Fibroblast of gingiva (primary cell): ENCODE results near the gene EVC2.

Experiments used
- DNase-seq: peaks from one replicate; pipeline ENCODE4 v3.0.0-alpha.2; 2011; ENCODE audit warnings: low read depth

The EVC2 gene, protein sequence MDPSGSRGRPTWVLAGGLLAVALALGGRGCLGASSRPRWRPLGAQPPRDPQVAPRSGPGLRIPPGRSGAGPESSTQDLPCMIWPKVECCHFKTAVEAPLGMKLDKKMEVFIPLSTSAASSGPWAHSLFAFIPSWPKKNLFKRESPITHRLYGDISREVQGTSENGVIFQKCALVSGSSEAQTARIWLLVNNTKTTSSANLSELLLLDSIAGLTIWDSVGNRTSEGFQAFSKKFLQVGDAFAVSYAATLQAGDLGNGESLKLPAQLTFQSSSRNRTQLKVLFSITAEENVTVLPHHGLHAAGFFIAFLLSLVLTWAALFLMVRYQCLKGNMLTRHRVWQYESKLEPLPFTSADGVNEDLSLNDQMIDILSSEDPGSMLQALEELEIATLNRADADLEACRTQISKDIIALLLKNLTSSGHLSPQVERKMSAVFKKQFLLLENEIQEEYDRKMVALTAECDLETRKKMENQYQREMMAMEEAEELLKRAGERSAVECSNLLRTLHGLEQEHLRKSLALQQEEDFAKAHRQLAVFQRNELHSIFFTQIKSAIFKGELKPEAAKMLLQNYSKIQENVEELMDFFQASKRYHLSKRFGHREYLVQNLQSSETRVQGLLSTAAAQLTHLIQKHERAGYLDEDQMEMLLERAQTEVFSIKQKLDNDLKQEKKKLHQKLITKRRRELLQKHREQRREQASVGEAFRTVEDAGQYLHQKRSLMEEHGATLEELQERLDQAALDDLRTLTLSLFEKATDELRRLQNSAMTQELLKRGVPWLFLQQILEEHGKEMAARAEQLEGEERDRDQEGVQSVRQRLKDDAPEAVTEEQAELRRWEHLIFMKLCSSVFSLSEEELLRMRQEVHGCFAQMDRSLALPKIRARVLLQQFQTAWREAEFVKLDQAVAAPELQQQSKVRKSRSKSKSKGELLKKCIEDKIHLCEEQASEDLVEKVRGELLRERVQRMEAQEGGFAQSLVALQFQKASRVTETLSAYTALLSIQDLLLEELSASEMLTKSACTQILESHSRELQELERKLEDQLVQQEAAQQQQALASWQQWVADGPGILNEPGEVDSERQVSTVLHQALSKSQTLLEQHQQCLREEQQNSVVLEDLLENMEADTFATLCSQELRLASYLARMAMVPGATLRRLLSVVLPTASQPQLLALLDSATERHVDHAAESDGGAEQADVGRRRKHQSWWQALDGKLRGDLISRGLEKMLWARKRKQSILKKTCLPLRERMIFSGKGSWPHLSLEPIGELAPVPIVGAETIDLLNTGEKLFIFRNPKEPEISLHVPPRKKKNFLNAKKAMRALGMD

DNA sequence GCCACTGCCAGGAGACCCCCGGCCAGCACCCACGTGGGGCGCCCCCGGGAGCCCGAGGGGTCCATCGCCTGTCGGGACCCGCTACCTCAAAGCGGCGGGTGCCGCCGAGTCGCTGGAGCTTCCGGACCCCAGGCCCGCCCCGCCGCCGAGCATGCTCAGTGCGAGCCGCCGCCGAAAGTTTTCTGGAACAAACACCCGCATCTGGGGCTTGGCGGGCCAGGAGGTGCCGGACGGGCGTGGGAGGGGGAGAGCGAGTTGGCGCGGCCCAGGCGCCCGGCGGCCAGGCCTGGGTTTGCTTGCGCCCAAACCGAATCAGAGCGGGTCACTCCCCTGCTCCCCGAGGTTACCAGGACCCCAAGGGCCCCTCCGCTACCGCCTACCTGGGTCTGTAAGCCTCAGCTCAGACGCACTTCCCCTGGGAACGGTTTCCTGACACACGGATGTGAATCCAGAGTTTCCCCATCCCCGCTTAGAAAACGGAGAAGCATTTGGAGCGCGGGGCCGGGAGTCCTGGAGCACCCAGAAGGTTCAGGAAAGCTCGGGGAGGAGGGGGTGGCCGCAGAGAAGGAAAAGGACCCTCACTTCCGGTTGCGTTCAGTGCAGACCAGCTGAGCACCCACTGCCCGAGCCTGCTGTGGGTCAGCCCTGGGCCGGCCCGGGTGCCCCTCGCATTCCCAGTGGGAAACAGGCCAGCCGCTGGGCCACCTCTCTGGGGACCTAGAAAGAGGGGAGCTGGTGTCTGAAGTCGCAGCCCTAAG lies at the start of gene EVC2:
TSS of gene EVC2 (minus strand) at position 111 of the 758 bp plus-strand sequence. CDS start at position 65, 46 bp downstream.
- DNase-seq = peak; percentile 62

DNA sequence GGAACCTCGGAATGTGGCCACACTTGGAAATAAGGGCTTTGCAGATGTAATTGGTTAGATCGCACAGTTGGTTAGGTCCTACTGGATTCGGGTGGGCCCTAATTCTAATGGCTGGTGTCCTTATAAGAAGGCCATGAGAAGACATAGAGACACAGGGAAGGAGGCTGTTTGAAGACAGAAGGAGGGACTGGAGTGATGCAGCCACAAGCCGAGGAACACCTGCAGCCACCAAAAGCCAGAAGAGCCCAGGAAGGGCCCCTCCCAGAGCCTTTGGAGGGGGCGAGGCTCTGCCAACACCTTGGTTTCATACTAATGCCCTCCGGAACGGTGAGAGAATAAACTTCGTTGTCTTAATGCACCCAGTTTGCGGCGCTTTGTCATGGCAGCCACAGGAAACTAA lies 49.6 kb upstream of the EVC2 start:
- no peak for DNase-seq

DNA sequence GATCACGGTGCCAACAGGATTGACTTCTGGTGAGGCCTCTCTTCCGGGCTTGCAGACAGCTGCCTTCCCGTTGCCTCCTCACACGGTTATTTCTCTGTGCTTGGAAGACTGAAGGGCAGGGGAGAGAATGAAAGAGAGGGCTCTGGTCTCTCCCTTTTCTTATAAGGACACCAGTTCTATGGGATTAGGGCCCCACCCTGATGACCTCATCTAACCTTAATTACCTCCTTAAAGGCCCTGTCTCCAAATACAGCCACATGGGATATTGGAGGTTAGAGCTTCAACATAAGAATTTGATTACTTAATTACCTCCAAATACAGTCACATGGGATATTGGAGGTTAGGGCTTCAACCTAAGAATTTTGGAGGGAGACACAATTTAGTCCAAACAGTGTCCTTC lies 49.2 kb upstream of the EVC2 start:
- no peak for DNase-seq

DNA sequence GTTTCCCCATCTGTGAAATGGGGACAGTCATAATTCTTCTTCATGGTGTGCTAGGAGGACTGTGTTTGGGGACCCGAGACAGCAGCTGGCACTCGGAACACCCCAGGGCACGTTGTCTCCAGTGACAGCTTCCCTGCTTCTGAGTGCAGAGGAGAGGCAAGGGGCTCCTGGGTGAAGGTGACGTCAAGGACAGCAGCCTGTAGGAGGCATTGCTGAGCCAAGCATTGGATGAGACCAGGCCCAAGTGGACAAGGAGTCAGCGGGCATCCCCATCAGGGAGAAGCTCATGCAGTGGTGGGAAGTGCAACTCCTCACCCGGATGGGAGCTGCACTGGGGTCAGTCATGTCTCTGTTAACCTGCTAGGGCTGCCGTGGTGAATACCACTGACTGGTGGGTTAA lies 48.7 kb upstream of the EVC2 start:
- no peak for DNase-seq

DNA sequence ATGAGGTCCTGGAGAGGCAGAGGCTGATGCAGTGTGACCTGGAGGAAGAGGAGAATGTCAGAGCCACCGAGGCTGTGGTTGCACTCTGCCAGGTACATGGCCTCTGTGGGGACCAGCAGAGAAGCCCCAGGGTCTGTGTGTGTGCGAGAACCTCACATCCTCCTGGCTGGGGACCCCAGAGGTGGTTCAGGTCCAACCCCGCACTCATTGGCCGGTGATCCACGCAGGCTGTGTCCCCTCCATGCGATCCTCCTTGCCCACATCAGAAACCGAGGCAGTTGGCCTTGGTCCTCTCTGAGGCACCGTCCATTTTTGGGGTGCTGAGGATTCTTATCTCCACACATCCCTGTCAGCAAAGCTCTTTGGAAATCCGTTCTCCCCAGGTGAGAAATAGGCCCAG lies 47.9 kb upstream of the EVC2 start:
- DNase-seq = no peak

DNA sequence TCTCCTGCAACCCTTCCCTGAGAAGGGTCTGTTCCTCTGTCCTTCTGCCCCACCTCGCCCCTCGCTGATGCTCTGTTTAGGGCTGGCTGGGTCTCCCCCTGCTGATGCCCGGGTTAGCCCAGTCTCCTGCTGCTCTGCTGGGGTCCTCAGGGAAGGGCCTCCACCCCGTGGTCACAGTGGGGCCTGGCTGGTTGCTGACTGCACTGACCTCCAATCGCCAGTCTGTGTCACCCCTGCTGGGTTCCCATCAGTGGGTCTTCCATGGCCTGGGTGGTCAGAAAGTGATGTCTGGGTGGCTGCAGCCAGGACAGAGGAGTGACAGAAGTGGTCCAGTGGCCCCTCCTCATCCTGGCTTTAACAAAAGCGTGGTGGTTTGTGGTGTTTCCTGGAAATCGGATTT lies 47.3 kb upstream of the EVC2 start:
- DNase-seq = no peak

DNA sequence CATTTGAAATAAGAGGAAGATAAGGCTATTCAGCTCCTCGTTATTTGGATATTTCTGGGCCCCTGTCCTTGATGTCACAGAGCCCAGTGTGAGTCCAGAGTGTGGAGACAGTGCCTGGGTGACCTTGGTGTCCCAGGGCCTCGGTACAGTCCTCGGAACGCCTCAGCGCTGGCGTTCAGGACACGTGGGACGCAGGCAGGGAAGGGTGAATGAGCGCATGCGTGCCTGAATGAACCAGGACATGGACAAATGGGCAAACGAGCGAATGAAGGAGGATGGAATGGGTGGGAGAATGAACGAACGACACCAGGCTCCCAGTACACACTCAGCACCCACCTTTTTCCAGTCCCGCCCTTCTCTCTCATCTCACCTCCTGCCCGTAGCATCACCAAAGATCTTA lies 46.8 kb upstream of the EVC2 start:
- no peak for DNase-seq

DNA sequence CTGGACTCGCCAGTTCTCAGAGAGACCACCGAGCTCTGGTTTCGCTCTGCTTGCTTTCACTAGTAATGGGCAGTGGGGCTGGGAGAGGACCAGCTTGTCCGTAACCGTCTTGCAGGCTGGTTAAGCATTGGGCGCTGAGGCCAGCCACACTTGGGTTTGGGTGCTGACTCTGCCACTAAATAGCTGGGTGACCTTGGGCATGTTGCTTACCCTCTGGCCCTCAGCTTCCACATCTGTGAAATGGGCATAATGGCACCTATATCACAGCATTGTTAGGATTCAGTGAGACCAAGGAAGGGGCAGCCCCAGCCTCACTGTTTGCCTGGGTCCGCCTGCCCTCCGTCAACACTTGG lies 46.1 kb upstream of the EVC2 start:
- DNase-seq = no peak

DNA sequence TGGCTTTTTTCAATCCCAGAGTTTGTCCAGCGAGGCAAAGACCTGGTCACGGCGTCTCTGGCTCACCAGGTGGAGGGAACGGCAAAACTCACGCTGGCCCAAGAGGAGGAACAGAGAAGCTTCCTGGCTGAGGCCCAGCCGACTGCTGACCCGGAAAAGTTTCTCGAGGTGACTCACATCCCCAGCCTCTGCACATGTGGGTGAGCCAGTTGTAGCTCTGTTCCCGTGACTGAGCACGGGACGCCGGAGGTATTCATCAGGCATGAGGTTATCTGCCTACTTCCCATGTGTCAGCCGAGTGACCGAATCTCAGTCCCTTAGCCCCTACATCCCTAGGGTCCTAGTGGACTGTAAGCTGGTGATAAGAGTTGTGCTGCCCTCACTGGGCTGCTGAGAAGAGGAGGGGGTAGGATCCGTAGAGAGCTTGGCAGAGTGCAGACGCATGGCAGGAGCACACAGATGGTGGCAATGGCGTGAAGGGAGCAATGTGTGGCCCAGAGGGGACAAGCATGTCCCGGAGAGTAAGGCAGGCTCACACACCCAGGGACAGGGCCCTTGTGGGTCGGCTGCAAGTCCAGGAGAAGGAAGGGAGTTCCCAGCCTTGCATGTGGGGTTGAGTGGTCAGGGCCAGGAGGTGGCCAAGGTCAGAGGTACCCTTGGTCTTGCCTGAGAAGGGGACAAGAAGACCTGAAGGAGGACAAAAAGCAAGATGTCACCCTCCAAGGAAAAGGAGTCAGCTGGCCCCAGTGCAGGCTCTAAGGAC lies 45.6 kb upstream of the EVC2 start:
- peak; percentile 70 for DNase-seq

DNA sequence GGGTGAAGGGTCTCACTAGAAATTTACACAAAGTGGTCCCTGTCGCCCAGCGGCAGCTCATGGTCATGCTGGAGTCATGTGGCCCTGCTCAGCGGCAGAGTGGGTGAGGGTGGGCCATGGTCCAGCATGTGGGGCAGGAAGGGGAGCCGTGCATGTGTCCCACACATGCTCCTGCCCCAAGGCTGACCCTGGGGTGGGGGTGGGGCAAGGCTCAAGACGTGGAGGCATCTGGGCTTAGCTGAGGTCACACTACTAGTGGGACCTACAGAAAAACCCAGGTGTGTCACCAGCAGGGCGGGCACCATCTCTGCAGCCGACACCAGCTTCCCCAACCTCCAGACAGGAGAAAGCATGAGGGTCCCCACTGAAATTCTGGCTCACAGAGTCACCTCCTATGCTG lies 45.0 kb upstream of the EVC2 start:
- DNase-seq = no peak

DNA sequence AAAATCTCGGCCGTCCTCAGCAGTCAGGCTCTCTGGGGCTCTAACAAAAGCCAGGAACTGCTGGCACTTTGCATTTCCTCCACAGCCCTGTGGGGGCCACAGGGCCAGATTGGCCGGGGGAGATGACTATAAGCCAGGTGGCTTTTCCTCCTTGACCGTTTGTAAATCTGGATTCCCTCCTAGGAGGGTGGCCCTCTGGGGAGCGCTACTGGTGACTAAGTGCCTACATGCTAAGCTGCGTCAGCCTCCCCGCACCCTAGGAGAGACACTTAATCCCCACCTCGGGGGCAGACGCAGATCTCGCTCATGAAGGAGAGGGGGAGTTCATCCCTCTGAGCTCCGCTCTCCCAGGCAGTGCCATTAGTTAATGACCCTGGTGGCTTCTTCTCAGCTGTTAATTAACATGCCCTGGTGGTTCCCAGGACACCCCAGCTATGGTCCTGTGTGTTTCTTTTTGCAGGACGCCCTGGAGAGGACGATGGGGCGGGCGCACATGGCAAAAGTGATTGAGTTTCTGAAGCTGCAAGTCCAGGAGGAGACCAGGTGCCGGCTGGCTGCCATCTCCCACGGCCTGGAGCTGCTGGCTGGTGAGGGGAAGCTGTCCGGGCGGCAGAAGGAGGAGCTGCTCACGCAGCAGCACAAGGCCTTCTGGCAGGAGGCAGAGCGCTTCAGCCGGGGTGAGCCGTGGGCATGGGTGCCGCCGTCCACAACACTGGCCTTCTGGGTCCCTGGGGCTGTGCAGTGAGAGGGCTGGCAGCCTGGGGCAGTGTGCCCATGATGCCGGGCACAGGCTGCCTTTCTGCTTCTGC lies 44.2 kb upstream of the EVC2 start:
- DNase-seq = no peak

DNA sequence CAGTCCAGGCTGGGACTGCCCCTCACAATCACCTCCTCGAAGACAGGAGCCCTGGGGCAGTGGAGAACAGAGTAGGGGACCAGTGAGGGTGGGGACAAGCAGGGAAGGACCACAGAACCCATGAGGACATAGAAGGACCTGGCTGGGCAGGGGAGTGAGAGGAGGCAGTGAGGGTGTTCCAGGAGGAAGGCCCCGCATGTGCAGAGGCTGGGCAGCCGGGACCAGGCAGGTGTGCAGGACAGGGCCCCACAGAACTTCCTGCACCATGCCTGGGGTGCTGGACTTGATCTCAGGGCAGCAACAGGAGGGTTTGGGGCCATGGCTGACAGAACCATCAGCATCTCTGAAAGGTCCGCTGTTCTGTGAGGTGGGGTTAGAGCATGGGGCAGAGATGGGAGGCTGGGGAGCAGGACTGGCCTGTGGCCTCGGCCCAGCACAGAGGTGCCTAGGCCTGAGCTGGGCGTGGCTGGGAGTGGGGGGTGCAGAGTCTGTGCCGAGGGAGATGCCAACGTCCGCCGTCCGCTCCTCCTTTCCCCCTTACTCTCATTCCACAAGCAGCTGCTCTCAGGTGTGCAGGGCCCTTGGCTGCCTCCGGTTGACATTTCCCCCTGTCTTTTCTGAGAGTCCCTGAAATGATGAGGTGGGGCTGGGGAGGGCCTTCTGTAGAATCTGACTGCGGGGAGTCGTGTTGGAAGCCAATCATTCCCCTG lies 43.5 kb upstream of the EVC2 start:
- no peak for DNase-seq

DNA sequence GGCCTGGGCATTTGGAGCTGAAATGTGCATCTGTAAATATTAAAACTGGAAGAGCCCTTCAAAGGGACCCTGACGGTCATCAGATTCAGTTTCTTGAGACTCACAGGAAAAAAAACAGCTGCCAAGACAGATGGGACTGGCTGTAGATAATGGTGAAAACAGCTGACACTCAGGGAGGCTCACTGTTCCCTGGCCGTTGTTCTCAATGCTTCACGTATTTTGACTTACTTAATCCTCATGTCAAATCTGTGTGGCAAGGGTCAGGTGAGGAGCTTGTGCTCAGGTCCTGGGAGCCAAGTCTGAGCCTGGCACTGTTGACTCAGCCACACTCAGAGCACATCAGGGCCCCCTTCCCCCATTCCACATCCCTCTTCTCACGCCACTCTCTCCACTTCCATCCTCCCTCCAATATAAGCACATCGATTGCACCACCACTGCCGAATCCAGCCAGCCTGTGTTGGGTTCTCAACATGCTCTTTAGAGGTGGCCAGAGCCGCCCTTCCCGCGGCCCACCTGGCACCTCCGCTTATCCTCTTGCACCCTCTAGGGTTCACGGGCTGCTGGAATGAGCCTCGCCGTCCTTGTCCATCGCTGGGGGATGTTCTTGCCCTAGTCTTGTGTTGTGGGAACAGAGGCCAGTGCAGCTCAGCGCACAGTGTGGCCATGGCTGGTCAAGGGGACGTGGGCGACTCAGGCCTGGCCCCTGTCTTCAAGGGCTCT lies 42.7 kb upstream of the EVC2 start:
- DNase-seq = peak; percentile 87

DNA sequence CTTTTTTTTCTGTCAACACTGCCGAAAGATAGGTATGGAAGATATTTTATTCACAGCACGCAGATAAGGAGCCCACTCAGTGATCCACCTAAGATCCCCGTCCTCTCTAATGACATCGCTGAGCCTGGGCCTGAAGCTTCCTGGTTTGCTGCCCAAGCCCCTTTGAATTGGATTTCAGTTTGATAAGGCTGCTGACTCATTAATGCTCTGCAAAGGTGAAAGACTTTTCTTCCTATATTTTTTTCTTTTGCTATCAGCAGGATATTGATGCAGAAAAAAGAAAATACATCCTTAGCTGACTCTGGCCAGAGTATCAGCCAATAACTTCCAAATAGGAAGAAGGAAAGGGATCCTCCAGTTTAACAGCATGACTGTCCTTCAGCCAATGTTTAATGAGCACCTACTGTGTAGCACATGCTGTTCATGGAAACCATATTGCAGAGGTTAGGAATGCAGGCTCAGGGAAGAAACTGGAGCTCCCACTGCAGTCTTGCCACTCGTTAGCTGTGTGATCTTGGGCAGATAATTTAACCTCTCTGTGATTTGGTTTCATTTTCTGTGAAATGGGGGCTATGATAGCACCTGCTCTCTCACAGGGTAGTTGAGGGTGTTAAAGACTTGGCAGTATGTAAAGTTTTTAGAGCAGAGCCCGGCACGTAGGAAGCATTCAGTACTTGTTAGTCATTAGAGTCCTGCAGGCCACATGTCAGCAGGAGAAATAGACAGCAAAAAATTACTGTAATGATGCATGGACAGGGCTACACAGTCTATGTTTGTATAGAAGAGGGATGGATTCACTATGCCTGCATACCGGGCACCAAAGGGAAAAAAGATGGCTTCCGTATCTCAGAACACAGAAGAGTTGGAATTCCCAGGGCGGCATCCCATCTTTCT lies 41.9 kb upstream of the EVC2 start:
- peak; percentile 52 for DNase-seq

DNA sequence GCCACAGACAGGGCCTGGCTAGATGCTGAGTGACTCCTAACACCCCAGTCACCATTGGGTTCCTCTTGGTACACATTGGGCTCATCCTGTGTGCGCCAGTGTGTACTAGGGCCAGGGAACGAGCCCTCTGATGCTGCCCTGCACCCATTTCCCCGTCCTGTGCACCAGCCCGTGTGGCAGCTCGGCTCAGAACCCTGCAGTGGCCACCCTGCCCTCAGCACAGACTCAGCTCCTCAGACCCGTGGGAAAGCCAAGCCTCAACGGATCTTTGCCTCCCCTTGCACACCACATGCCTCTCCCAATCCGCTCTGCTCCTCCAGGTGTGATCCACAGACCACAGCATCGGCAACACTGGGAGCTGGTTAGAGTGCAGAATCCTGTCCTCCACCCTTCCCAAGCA lies 41.2 kb upstream of the EVC2 start:
- no peak for DNase-seq

DNA sequence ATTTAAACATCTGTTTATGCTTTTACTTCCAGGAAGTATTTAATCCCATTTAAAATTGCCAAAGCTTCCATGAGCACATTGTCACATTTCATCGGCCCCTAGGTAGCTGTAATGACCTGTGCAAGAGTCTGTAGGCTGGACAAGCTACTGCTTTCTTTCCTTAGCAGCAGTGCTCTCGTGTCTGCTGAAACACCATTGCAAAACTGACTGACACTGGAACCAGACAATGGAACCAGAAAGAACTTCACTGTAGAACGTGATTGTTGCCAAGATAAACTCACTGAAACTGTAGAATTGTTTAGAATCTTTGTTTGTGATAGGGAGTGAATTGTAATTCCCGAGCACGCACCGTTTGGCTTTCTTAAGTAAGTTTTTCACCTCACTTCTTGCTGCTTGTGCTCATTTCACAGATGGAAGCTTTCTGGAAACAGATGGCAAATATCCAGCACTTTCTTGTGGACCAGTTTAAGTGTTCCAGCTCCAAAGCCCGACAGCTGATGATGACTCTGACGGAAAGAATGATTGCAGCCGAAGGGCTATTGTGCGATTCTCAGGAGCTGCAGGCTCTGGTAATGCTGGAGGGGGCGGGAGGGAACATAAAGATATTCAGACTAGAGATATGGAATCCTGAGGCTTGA lies 39.5 kb upstream of the EVC2 start:
- DNase-seq = peak; percentile 99
